ENCODE data around the gene SEMA5A.

The SEMA5A gene

GRCh38 chr5:9170026-9170425, 375.8 kb downstream of the SEMA5A start:
- no peak for DNase-seq (ENCODE audit: low read depth in 2 of 2)

GRCh38 chr5:9169557-9169902, 376.3 kb downstream of the SEMA5A start:
- no peak for DNase-seq (ENCODE audit: low read depth in 2 of 2)

GRCh38 chr5:9168791-9169556, 376.9 kb downstream of the SEMA5A start:
- no peak for DNase-seq (ENCODE audit: low read depth in 2 of 2)

GRCh38 chr5:9166202-9167112, 379.4 kb downstream of the SEMA5A start:
- DNase-seq (ENCODE audit: low read depth in 2 of 2) = no peak

- DNase-seq (ENCODE audit: low read depth in 2 of 2) = no peak
These were observed 380.3 kb downstream of the SEMA5A start for GRCh38 chr5:9165546-9165945.

- no peak for DNase-seq (ENCODE audit: low read depth in 2 of 2)
These were observed 385.1 kb downstream of the SEMA5A start for GRCh38 chr5:9160747-9161146.

GRCh38 chr5:9157811-9158210, 388.1 kb downstream of the SEMA5A start:
- no peak for DNase-seq (ENCODE audit: low read depth in 2 of 2)

GRCh38 chr5:9157020-9157419, 388.9 kb downstream of the SEMA5A start:
- DNase-seq (ENCODE audit: low read depth in 2 of 2) = no peak

GRCh38 chr5:9156282-9156681, 389.6 kb downstream of the SEMA5A start:
- DNase-seq (ENCODE audit: low read depth in 2 of 2) = no peak

GRCh38 chr5:9151684-9152427, 394.0 kb downstream of the SEMA5A start:
- DNase-seq (ENCODE audit: low read depth in 2 of 2) = no peak

GRCh38 chr5:9149988-9150387, 395.9 kb downstream of the SEMA5A start:
- no peak for DNase-seq (ENCODE audit: low read depth in 2 of 2)

- no peak for DNase-seq (ENCODE audit: low read depth in 2 of 2)
These were observed 397.6 kb downstream of the SEMA5A start for GRCh38 chr5:9148242-9148641.

- DNase-seq (ENCODE audit: low read depth in 2 of 2) = no peak
These were observed 405.2 kb downstream of the SEMA5A start for GRCh38 chr5:9140711-9141110.

GRCh38 chr5:9140202-9140601, 405.7 kb downstream of the SEMA5A start:
- no peak for DNase-seq (ENCODE audit: low read depth in 2 of 2)

GRCh38 chr5:9139344-9139743, 406.5 kb downstream of the SEMA5A start:
- DNase-seq (ENCODE audit: low read depth in 2 of 2) = no peak

- DNase-seq (ENCODE audit: low read depth in 2 of 2) = no peak
These were observed 417.7 kb downstream of the SEMA5A start for GRCh38 chr5:9128136-9128535.

GRCh38 chr5:9126490-9126889, 419.4 kb downstream of the SEMA5A start:
- DNase-seq (ENCODE audit: low read depth in 2 of 2) = no peak

GRCh38 chr5:9125852-9126251, 420.0 kb downstream of the SEMA5A start:
- DNase-seq (ENCODE audit: low read depth in 2 of 2) = no peak

- no peak for DNase-seq (ENCODE audit: low read depth in 2 of 2)
These were observed 421.0 kb downstream of the SEMA5A start for GRCh38 chr5:9124838-9125237.

- DNase-seq (ENCODE audit: low read depth in 2 of 2) = no peak
These were observed 421.8 kb downstream of the SEMA5A start for GRCh38 chr5:9124071-9124470.

- no peak for DNase-seq (ENCODE audit: low read depth in 2 of 2)
These were observed 423.3 kb downstream of the SEMA5A start for GRCh38 chr5:9122528-9122927.

GRCh38 chr5:9121597-9121996, 424.3 kb downstream of the SEMA5A start:
- DNase-seq (ENCODE audit: low read depth in 2 of 2) = no peak
